K562 (cell line): ENCODE data around the gene SMCHD1. TPM values are rescaled to one million over a fixed set of nuclear protein-coding genes. Genes with fewer than 3 reads are reported as not detected.

Source experiments
- ATAC-seq: fragments of 200-7000 bp; cut with Tn5 transposase; 3 replicates; pipeline ENCODE4 v1.9.1; 2020; ENCODE audit warnings: moderate library complexity
- BruUV-seq: library from RNA; stranded (reverse); fragments of 400-500 nt; replicated peaks from 2 replicates; lab custom pipeline; 2021; lab: Mats Ljungman, UMichigan
- CTCF ChIA-PET: fragments of 300-600 bp; formaldehyde crosslinking; extraction: SDS; loops from one replicate; lab custom pipeline; 2021; ENCODE audit warnings: low intra/inter-chr PET ratio; lab: Yijun Ruan, JAX
- POLR2A ChIA-PET: fragments of 300-600, 350-650 bp; sonication (Branson Sonifier 250); formaldehyde crosslinking; extraction: SDS; loops from one replicate; lab custom pipeline; 2021; ENCODE audit warnings: antibody characterized with exemption, inconsistent platforms; lab: Yijun Ruan, JAX
- DNase-seq, 4 experiments: peaks; one replicate each; pipeline versions ENCODE4 v3.0.0 to v3.0.0-alpha.2; 2011 to 2018; ENCODE audit warnings: low spot score in 3 of 4, mixed read lengths in 3 of 4; ENCODE audit errors: extremely low read depth in 1 of 4
- FAIRE-seq: peaks from 2 replicates; lab custom pipeline; 2011; peaks lifted over from hg19 to GRCh38; lab: Jason Lieb, UNC
- H2AFZ ChIP-seq: 2 replicates; pipeline ENCODE4 v1.6.0; 2011; ENCODE audit warnings: low read depth, low read length, control low read depth, inconsistent platforms
- H3K27ac ChIP-seq: fragments of 200-600 bp; 3 replicates; pipeline ENCODE4 v1.8.0; 2011; ENCODE audit warnings: low read depth, mild to moderate bottlenecking, control low read depth, inconsistent platforms, low read length, moderate library complexity, mixed read lengths; ENCODE audit errors: extremely low read depth
- H3K27me3 ChIP-seq, 2 experiments: fragments of 300-600 bp in 1 of 2; 2 replicates in 1 of 2; 3 replicates in 1 of 2; pipeline versions ENCODE4 v1.6.0 to v1.8.0; 2011; ENCODE audit warnings: inconsistent platforms in 2 of 2, low read length in 2 of 2, mild to moderate bottlenecking in 1 of 2, mixed read lengths in 1 of 2, moderate library complexity in 1 of 2; ENCODE audit not compliant: control insufficient read depth in 2 of 2, insufficient read depth in 2 of 2
- H3K36me3 ChIP-seq: fragments of 300-600 bp; 3 replicates; pipeline ENCODE4 v1.8.0; 2011; ENCODE audit warnings: mild to moderate bottlenecking, low read length, inconsistent platforms; ENCODE audit not compliant: control insufficient read depth, insufficient read depth
- H3K4me1 ChIP-seq, 2 experiments: fragments of 200-600 bp in 1 of 2; replicated peaks in 1 of 2; 2 replicates in 1 of 2; 3 replicates in 1 of 2; pipeline versions ENCODE4 v1.5.1 to v1.8.0; 2011; ENCODE audit warnings: inconsistent platforms in 2 of 2, low read length in 2 of 2, mild to moderate bottlenecking in 1 of 2, mixed read lengths in 1 of 2, moderate library complexity in 1 of 2; ENCODE audit not compliant: control insufficient read depth in 2 of 2, insufficient read depth in 2 of 2
- H3K4me2 ChIP-seq: 2 replicates; pipeline ENCODE4 v1.6.1; 2011; ENCODE audit warnings: low read length, control low read depth, inconsistent platforms, mixed read lengths; ENCODE audit not compliant: insufficient read depth
- H3K4me3 ChIP-seq: fragments of 200-600 bp; sonication (generic), shearing (Covaris generic); 2 replicates; pipeline ENCODE4 v1.5.1; 2016; ENCODE audit warnings: control low read depth, inconsistent platforms
- H3K79me2 ChIP-seq: fragments of 200-600 bp; 3 replicates; pipeline ENCODE4 v1.8.0; 2011; ENCODE audit warnings: low read length, inconsistent platforms; ENCODE audit not compliant: control insufficient read depth, insufficient read depth
- H3K9ac ChIP-seq, 2 experiments: 2 replicates each; pipeline versions ENCODE4 v1.6.0 to v1.6.1; 2011; ENCODE audit warnings: low read depth in 2 of 2, low read length in 2 of 2, control low read depth in 1 of 2, inconsistent platforms in 1 of 2, mild to moderate bottlenecking in 1 of 2, mixed read lengths in 1 of 2; ENCODE audit not compliant: insufficient read depth in 1 of 2
- H3K9me1 ChIP-seq: one replicate; pipeline ENCODE4 v1.6.0; 2011; ENCODE audit warnings: inconsistent platforms, mild to moderate bottlenecking, low read length, moderate library complexity; ENCODE audit not compliant: control insufficient read depth, insufficient read depth
- H3K9me3 ChIP-seq: replicated peaks from 2 replicates; pipeline ENCODE4 v1.5.1; 2011; ENCODE audit warnings: low read depth, low read length, inconsistent platforms; ENCODE audit not compliant: control insufficient read depth, insufficient read depth
- H4K20me1 ChIP-seq: replicated peaks from 2 replicates; pipeline ENCODE4 v1.6.1; 2011; ENCODE audit warnings: low read length, inconsistent platforms, mixed read lengths; ENCODE audit not compliant: control insufficient read depth, insufficient read depth
- BHLHE40 ChIP-seq: IDR thresholded peaks from 2 replicates; pipeline ENCODE4 v1.6.1; 2011; ENCODE audit warnings: low read length, improper control_type of control experiment
- CHD4 ChIP-seq: fragments of 200-600 bp; sonication (generic); IDR thresholded peaks from 3 replicates; pipeline ENCODE4 v1.6.1; 2012; ENCODE audit warnings: low read depth, mild to moderate bottlenecking, mixed read lengths, low read length, inconsistent platforms; ENCODE audit not compliant: insufficient read depth, insufficient replicate concordance, poor library complexity, severe bottlenecking
- FOS ChIP-seq: IDR thresholded peaks from 3 replicates; pipeline ENCODE4 v1.6.1; 2011; ENCODE audit not compliant: insufficient read length; ENCODE audit errors: extremely low read depth
- FOXP4 ChIP-seq: sonication (generic); formaldehyde crosslinking; IDR thresholded peaks from 2 replicates; pipeline ENCODE4 v1.8.0; 2022; ENCODE audit warnings: mild to moderate bottlenecking, missing genetic modification reagents, borderline replicate concordance
- GATAD2A ChIP-seq: fragments of 450-650 bp; IDR thresholded peaks from 2 replicates; pipeline ENCODE4 v1.6.1; 2017
- HSF4 ChIP-seq: fragments of 250-450 bp; sonication (Bioruptor Pico); IDR thresholded peaks from 2 replicates; pipeline ENCODE4 v2.1.2; 2022; ENCODE audit warnings: mild to moderate bottlenecking, moderate library complexity, borderline replicate concordance
- MITF ChIP-seq: IDR thresholded peaks from 2 replicates; pipeline ENCODE4 v1.6.1; 2014; ENCODE audit warnings: antibody characterized with exemption
- NCOA2 ChIP-seq, 2 experiments: fragments of 450-650 bp; IDR thresholded peaks; 2 replicates each; pipeline ENCODE4 v1.6.1; 2018; ENCODE audit warnings: mild to moderate bottlenecking in 2 of 2, moderate library complexity in 1 of 2; ENCODE audit not compliant: partially characterized antibody in 2 of 2
- NFE2L1 ChIP-seq: fragments of 450-650 bp; IDR thresholded peaks from 2 replicates; pipeline ENCODE4 v1.6.1; 2016; ENCODE audit warnings: missing genetic modification characterization, low read depth, mild to moderate bottlenecking, missing compliant biosample characterization, moderate library complexity, borderline replicate concordance
- NR4A1 ChIP-seq, 2 experiments: fragments of 250-450 bp in 1 of 2; fragments of 450-650 bp in 1 of 2; sonication (Bioruptor Pico) in 1 of 2; IDR thresholded peaks; 2 replicates each; pipeline versions ENCODE4 v1.4.0 to v1.6.1; 2016 to 2020; ENCODE audit warnings: mild to moderate bottlenecking in 2 of 2, missing compliant biosample characterization in 1 of 2, missing genetic modification characterization in 1 of 2, moderate library complexity in 1 of 2
- RBM34 ChIP-seq: fragments of 200-400 bp; formaldehyde crosslinking; IDR thresholded peaks from 2 replicates; pipeline ENCODE4 v1.6.1; 2018; ENCODE audit warnings: low read length, borderline replicate concordance; ENCODE audit not compliant: insufficient read depth
- SIX5 ChIP-seq, 2 experiments: IDR thresholded peaks; 2 replicates each; pipeline ENCODE4 v1.6.1; 2011; ENCODE audit warnings: low read length in 2 of 2, borderline replicate concordance in 1 of 2, low read depth in 1 of 2, mild to moderate bottlenecking in 1 of 2, moderate library complexity in 1 of 2; ENCODE audit not compliant: insufficient read depth in 1 of 2
- SNIP1 ChIP-seq: fragments of 450-650 bp; IDR thresholded peaks from 2 replicates; pipeline ENCODE4 v1.7.1; 2017; ENCODE audit warnings: low read depth, mild to moderate bottlenecking
- SNRNP70 ChIP-seq: fragments of 200-400 bp; formaldehyde crosslinking; optimal IDR thresholded peaks from 2 replicates; pipeline ENCODE3; 2017; ENCODE audit warnings: low read depth, low read length
- TAF7 ChIP-seq: fragments of 450-650 bp; IDR thresholded peaks from 2 replicates; pipeline ENCODE4 v1.6.1; 2016; ENCODE audit warnings: missing genetic modification characterization, missing compliant biosample characterization
- ZBTB8A ChIP-seq: fragments of 450-650 bp; IDR thresholded peaks from 2 replicates; pipeline ENCODE4 v1.6.1; 2018; ENCODE audit warnings: mild to moderate bottlenecking, moderate library complexity; ENCODE audit not compliant: partially characterized antibody
- ZNF384 ChIP-seq: IDR thresholded peaks from 2 replicates; pipeline ENCODE4 v1.6.1; 2012; ENCODE audit warnings: low read depth, low read length, improper control_type of control experiment
- WGBS: fragments of 100-300 bp; shearing (Covaris generic); methylation state at CpG from one replicate; pipeline ENCODE4 v1.1.6; 2016; ENCODE audit warnings: low coverage, mixed read lengths; ENCODE audit not compliant: insufficient coverage; ENCODE audit errors: missing lambda C conversion rate; 5-methylcytosine and 5-hydroxymethylcytosine counted together
- in situ Hi-C: fragments of 300-500 bp; cut with MboI; formaldehyde crosslinking; loops from 4 replicates; pipeline ENCODE4 v1.15.0; 2018; ENCODE audit warnings: inconsistent platforms, mixed read lengths
- intact Hi-C: fragments of 100-400 bp; cut with micrococcal nuclease; formaldehyde crosslinking; loops from 2 replicates; pipeline ENCODE4 v1.14.2; 2022
- polyA plus RNA-seq, 8 experiments: library from polyadenylated mRNA; depleted of rRNA in 4 of 8; stranded (reverse) in 5 of 8; unstranded in 3 of 8; fragments of >200 nt; fragmentation: Nextera tagmentation in 2 of 8; fragmentation: Illumina TruSeq in 1 of 8; extraction: Ambion mirVana in 2 of 8; extraction: Trizol in 1 of 8; gene quantifications; 2 replicates each; pipeline versions ENCODE4 v1.2.1 to v1.2.3, GENCODE V29; 2011 to 2014; ENCODE audit warnings: inconsistent platforms in 1 of 8, missing spikeins in 1 of 8
- total RNA-seq, 7 experiments: library from RNA; depleted of rRNA in 6 of 7; stranded (reverse); fragments of >200 nt in 6 of 7; fragmentation: Illumina TruSeq in 2 of 7; extraction: Trizol in 2 of 7; gene quantifications; 2 replicates each; pipeline versions ENCODE4 v1.2.1 to v1.2.3, GENCODE V29; 2011 to 2021; ENCODE audit warnings: low replicate concordance in 1 of 7

SMCHD1 gene
- total and polyA plus RNA-seq, 9 of the 15 experiments (the other 6 are each of a cell fraction or from before 2014, with no cell fraction given): 6.3 to 144 (median 72.7) TPM

GRCh38 chr18:2853926-2854664 lies 198.6 kb downstream of the SMCHD1 start:
- BruUV-seq: no TSS peak
- WGBS: 10% methylated on average over 7 of the region's 7 CpGs
- no peaks in the 10 kb centered on the region for H3K9me1 ChIP-seq
- in situ Hi-C loops (no loop called here), intact Hi-C loops (loop anchor here (1.0 kb wide), 1 partner anchor 40 kb away; no protein-coding TSS in a partner anchor)
- no peaks in the 10 kb centered on the region for H3K36me3 ChIP-seq
- peak; percentile 96 to 98 (median 97) for DNase-seq
- H3K27me3 ChIP-seq: no peaks in the 10 kb centered on the region
- H3K9ac ChIP-seq: peak overlapping the region; percentile 64 to 89
- ChIA-PET POLR2A (interaction anchor here (0.8 to 2.0 kb wide), 5 partner anchors 8 to 209 kb away, joined by 3 to 10 read pairs (median 3); no protein-coding TSS in a partner anchor), CTCF (no interaction called here)
- H3K4me2 ChIP-seq: peak overlapping the region; percentile 75
- no peaks in the 10 kb centered on the region for H4K20me1 ChIP-seq
- FAIRE-seq: peak; percentile 99
- H2AFZ ChIP-seq: peak overlapping the region; percentile 82
- H3K79me2 ChIP-seq: no peaks in the 10 kb centered on the region
- H3K27ac ChIP-seq: peak overlapping the region; percentile 72
- H3K9me3 ChIP-seq: no peaks in the 10 kb centered on the region
- ATAC-seq: peak; percentile 89
- peaks cover 48 to 64% of the 10 kb centered on the region in 2 experiments for H3K4me1 ChIP-seq
- no peak overlapping the region for H3K4me3 ChIP-seq
- TF ChIP-seq ZBTB8A: no peak
- no peak for TF ChIP-seq RBM34
- TF ChIP-seq ZNF384: peak; percentile 60
- no peak for TF ChIP-seq FOXP4 (CRISPR knock-in tag)
- no peak for TF ChIP-seq NR4A1 (CRISPR knock-in tag; IDR thresholded peaks at IDR 0.05)
- no peak; the same call in 1 of the 2 replicates for TF ChIP-seq NR4A1 (tag; IDR thresholded peaks at IDR 0.05)
- no peak for TF ChIP-seq SNIP1
- TF ChIP-seq GATAD2A: peak; percentile 87
- no peak for TF ChIP-seq HSF4 (CRISPR knock-in tag)
- TF ChIP-seq CHD4: no peak
- TF ChIP-seq NCOA2 (IDR thresholded peaks at IDR 0.05; ENCODE audit: partially characterized antibody in 2 of 2): no peak
- 0 out of 2 replicates have a peak, but pooled peaks have one; percentile 65 for TF ChIP-seq MITF
- peak; percentile 48 for TF ChIP-seq BHLHE40
- TF ChIP-seq SNRNP70: no peak
- TF ChIP-seq FOS: no peak
- no peak for TF ChIP-seq SIX5 (IDR thresholded peaks at IDR 0.05; ENCODE audit: borderline replicate concordance in 1 of 2, insufficient read depth in 1 of 2, low read depth in 1 of 2, low read length in 2 of 2)
- no peak for TF ChIP-seq NFE2L1 (tag)
- TF ChIP-seq TAF7 (tag): no peak
